ENCODE data around the gene SMARCB1.

SMARCB1 gene

GRCh38 chr22:23762842-23763578 lies 23.8 kb upstream of the SMARCB1 start, which contains the start of gene C22orf15:
Gene C22orf15, plus strand, starts transcription at chr22:23762990. Its CDS starts 317 bp downstream, at chr22:23763307.
- no peak for DNase-seq (ENCODE audit: low read depth, low spot score)

DNA sequence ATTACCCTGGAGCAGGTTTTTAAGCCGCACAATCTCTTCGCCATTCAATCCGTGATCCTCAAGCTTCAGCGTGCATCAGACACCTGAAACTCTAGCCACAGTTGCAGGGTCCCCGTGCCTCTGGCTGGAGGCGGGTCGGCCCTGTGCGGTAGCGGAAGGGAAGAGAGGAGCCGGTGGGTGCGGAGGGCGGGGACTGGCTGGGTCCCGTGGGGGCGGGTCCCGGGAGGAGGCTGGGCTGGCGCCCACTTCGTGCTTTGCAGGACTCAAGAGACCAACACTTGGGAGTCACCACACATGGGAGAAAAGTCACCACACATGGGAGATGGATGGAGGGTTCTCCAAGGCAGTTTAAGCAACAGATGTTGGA lies 23.2 kb upstream of the SMARCB1 start:
- DNase-seq (ENCODE audit: low read depth, low spot score) = no peak

DNA sequence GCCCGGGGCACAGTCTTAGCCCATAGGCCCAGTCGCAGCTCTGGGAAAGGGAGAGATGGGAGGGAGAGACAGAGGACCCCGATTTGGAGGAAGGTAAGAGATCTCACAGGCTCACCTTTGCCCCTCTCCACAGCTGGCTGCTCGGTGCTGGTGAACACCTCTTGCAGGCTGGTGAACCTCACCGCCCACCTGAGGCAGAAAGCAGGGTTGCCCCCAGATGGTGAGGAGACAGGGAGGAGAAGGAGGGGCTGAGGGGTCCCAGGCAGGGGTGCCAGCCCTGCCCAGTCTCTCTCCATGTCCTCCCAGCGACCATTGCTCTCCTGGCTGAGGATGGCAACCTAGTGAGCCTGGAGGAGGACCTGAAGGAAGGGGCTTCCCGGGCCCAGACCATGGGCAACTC lies 22.8 kb upstream of the SMARCB1 start:
- no peak for DNase-seq (ENCODE audit: low read depth, low spot score)

DNA sequence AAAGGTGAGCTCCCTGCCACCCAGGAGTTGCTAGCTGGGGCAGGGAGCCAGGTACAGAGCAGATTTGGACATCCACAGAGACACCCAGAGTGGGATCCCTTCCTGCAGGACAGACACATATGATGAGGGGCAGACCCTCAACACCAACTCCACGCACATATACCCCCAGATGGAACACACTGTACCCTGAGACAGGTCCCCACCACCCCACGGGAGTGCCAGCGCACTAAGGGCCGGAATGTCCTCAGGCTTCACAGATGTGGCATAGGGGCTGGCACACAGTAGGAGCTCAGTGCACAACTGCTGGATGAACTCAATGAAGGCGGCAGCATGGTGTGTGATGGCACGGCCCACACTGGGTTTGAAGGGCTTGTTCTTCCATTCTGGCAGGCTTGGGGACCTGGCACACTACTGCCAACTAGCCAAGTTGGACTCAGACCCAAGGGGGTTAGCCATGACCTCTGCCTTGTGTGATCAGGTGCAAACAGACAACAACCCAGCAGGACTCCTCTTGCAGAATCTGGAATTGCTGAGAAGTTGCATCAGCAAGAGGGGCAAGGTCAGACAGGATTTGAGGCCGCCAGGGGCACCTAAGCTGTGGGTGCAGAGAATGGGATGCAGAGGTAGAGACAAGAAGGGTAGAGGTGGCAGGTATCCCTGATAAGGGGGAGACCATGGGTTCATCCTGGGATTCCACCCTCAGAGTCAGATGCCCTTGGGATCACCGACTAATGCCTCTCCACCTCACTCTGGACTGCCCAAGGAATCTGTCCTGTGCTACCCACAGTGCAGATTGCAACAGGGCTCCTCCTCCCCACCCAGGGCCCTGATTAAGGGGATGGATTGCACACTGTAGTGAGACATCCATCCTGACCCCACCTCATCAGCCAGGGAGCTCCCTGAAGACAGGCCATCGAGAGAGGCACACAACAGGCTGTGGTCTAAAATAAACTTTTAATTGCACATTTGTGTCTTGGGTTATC lies 21.6 kb upstream of the SMARCB1 start:
- no peak for DNase-seq (ENCODE audit: low read depth, low spot score)

GRCh38 chr22:23767303-23767672 lies 19.5 kb upstream of the SMARCB1 start:
- no peak for DNase-seq (ENCODE audit: low read depth, low spot score)

GRCh38 chr22:23767673-23768548 lies 18.9 kb upstream of the SMARCB1 start, which contains the start of gene CHCHD10:
Gene CHCHD10, minus strand, starts transcription at chr22:23767972. Its CDS starts 98 bp downstream, at chr22:23767874.
- DNase-seq (ENCODE audit: low read depth, low spot score) = peak; percentile 18

GRCh38 chr22:23769321-23769965 lies 17.3 kb upstream of the SMARCB1 start:
- no peak for DNase-seq (ENCODE audit: low read depth, low spot score)

DNA sequence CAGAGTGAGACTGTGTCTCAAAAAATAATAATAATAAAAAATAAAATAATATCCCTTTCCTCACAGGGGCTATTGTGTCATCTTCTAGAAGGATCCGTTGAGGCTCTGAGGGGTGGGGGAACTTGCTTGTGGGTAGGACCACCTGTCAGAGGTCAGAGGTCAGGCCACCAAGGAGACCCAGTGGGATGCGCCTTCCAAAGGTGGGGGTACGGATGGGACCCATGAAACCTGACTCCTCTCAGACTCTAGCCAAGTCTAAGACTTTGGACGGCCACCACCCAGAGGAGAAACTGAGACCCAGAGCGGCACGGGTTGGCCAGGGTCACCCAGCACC lies 14.5 kb upstream of the SMARCB1 start:
- DNase-seq (ENCODE audit: low read depth, low spot score) = no peak

GRCh38 chr22:23772649-23773473 lies 13.9 kb upstream of the SMARCB1 start, which contains the start of gene MMP11:
Gene MMP11, plus strand, starts transcription at chr22:23772849. Its CDS starts 22 bp downstream, at chr22:23772871.
- DNase-seq (ENCODE audit: low read depth, low spot score) = no peak

- DNase-seq (ENCODE audit: low read depth, low spot score) = no peak
Measured at GRCh38 chr22:23773483-23774113, 13.2 kb upstream of the SMARCB1 start.

DNA sequence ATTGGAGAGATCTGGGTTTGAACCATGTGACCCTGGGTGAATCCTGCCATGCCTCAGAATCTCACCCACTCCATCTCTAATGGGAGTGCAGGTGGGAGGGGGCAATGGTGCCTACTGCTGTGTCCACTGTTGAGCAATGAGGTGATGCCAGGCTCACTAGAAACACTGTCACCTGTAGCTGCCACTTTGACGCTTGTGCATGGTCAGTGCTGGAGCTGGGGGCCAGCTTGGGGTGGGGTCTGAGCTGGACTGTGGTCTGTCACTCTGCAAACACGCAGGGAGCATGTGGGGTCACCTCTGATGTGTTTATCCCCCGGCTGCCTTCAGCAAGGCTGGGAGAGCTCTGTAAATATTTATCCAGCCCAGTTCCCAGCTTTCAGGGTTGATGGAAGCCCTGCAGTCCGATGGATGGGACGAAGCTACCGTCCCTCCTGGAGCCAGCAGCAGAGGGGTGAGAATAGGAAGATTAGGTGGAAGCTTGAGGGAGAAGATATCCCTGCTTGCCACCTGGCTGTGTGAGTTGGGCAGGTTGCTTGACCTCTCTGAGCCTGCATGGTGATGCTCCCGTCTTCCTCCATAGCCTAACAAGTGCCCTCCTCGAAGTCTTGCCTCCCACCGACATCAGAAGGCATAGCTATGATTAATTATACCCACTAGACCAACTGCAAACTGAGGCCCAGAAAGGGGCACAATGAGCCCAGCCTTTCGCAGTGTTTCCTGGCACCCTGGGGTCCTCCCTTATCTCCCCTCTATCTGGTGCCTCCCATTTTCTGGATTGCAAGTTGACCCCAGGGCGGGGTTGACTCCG lies 12.4 kb upstream of the SMARCB1 start:
- no peak for DNase-seq (ENCODE audit: low read depth, low spot score)

- no peak for DNase-seq (ENCODE audit: low read depth, low spot score)
Measured at GRCh38 chr22:23774922-23775436, 11.8 kb upstream of the SMARCB1 start.

- DNase-seq (ENCODE audit: low read depth, low spot score) = no peak
Measured at GRCh38 chr22:23775779-23776375, 10.9 kb upstream of the SMARCB1 start.

- DNase-seq (ENCODE audit: low read depth, low spot score) = no peak
Measured at GRCh38 chr22:23777776-23778576, 8.8 kb upstream of the SMARCB1 start.

DNA sequence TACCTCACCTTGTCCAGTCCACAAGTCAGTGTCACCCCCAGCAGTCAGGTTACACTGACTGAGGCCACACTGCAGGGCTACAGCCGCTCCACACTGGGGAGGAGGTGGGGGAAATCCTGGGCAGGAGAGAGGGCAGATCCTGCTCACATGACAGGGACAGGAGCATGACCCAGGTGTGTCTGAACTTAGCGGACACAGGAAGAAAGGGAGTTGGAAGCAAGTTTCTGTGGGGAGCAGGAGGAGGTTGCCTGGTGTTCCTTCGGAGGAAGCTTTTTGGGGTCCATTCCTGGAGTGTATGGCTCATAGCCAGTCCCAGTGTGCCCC lies 8.2 kb upstream of the SMARCB1 start:
- no peak for DNase-seq (ENCODE audit: low read depth, low spot score)

- no peak for DNase-seq (ENCODE audit: low read depth, low spot score)
Measured at GRCh38 chr22:23779083-23779482, 7.7 kb upstream of the SMARCB1 start.

DNA sequence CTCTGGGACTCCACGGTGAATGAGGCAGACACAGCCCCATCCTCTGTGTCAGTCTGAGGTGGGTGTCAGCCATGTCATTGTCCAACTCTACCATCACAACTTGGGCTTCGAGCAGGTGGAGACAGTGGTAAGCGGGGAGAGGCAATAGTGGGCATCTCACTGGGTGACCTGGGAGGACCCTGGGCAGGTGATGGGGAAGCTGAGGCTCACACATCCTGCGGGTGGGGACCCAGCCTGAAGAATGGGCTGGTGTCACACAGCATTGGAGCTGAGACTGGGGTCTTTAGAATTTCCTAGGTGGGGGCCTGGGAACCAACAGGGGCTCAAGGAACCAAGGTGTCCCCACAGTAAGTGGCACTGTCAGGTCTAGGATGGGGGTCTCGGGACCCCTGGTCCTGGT lies 7.0 kb upstream of the SMARCB1 start:
- no peak for DNase-seq (ENCODE audit: low read depth, low spot score)
